CD8-positive, alpha-beta memory T cell (primary cell): Measurements from ENCODE around the gene HDLBP. TPM values are rescaled to one million over a fixed set of nuclear protein-coding genes. Genes with fewer than 3 reads are reported as not detected.

ENCODE experiments used
- CTCF ChIA-PET: fragments of 350-600 bp; sonication (Branson Sonifier 250); formaldehyde crosslinking; loops from one replicate; lab custom pipeline; 2021; ENCODE audit warnings: antibody characterized with exemption; lab: Charles Lee
- POLR2A ChIA-PET: fragments of 350-600 bp; sonication (Branson Sonifier 250); formaldehyde crosslinking; loops from one replicate; lab custom pipeline; 2021; ENCODE audit warnings: antibody characterized with exemption; lab: Charles Lee
- DNase-seq, 5 donors: peaks; one replicate each; pipeline versions ENCODE4 v3.0.0 to v3.0.0-alpha.2; 2020 to 2022; ENCODE audit warnings: mixed read lengths in 1 of 5
- H3K27ac ChIP-seq: one replicate; pipeline ENCODE4 v1.7.0; 2013; ENCODE audit warnings: low read depth, mild to moderate bottlenecking, low read length, moderate library complexity
- H3K27me3 ChIP-seq: 2 replicates; pipeline ENCODE4 v1.7.0; 2013; ENCODE audit warnings: low read length, mild to moderate bottlenecking; ENCODE audit not compliant: insufficient read depth, poor library complexity, severe bottlenecking
- H3K36me3 ChIP-seq: 2 replicates; pipeline ENCODE4 v1.7.0; 2013; ENCODE audit warnings: mild to moderate bottlenecking, low read length, moderate library complexity; ENCODE audit not compliant: insufficient read depth
- H3K4me1 ChIP-seq: 2 replicates; pipeline ENCODE4 v1.7.0; 2013; ENCODE audit warnings: mild to moderate bottlenecking, low read length, moderate library complexity; ENCODE audit not compliant: insufficient read depth
- H3K4me3 ChIP-seq: 2 replicates; pipeline ENCODE4 v1.7.0; 2013; ENCODE audit warnings: mild to moderate bottlenecking, low read length
- H3K9me3 ChIP-seq: 2 replicates; pipeline ENCODE4 v1.7.0; 2013; ENCODE audit warnings: mild to moderate bottlenecking, low read length
- H3K27ac Mint-ChIP-seq, 8 donors: one replicate each; pipeline ENCODE4 v1.8.0; 2020 to 2021; ENCODE audit warnings: mixed read lengths in 8 of 8, mild to moderate bottlenecking in 6 of 8, inconsistent platforms in 3 of 8, moderate library complexity in 3 of 8
- H3K27me3 Mint-ChIP-seq, 2 donors: one replicate each; pipeline ENCODE4 v1.8.0; 2020 to 2021; ENCODE audit warnings: mixed read lengths in 2 of 2, mild to moderate bottlenecking in 1 of 2, moderate library complexity in 1 of 2
- H3K36me3 Mint-ChIP-seq, 3 donors: one replicate each; pipeline ENCODE4 v1.8.0; 2020 to 2021; ENCODE audit warnings: mixed read lengths in 3 of 3, inconsistent platforms in 1 of 3, mild to moderate bottlenecking in 1 of 3
- H3K4me1 Mint-ChIP-seq, 3 donors: one replicate each; pipeline ENCODE4 v1.8.0; 2020 to 2021; ENCODE audit warnings: mixed read lengths in 3 of 3, inconsistent platforms in 1 of 3, mild to moderate bottlenecking in 1 of 3
- H3K4me3 Mint-ChIP-seq, 7 donors: one replicate each; pipeline ENCODE4 v1.8.0; 2020 to 2021; ENCODE audit warnings: mixed read lengths in 7 of 7, mild to moderate bottlenecking in 6 of 7, moderate library complexity in 4 of 7, inconsistent platforms in 2 of 7
- H3K9me3 Mint-ChIP-seq, 5 donors: one replicate each; pipeline ENCODE4 v1.8.0; 2020 to 2022; ENCODE audit warnings: mixed read lengths in 5 of 5, mild to moderate bottlenecking in 3 of 5, moderate library complexity in 2 of 5, inconsistent platforms in 1 of 5
- polyA plus RNA-seq: library from polyadenylated mRNA; unstranded; fragments of 300-500 nt; fragmentation: Illumina TruSeq; gene quantifications from one replicate; pipeline ENCODE4 v1.2.3, GENCODE V29; 2021
- total RNA-seq, 2 experiments: library from RNA; stranded (reverse); gene quantifications; one replicate each; pipeline ENCODE4 v1.2.3, GENCODE V29; 2021

Gene HDLBP
- total and polyA plus RNA-seq, 3 experiments from 2014 or later = 70.0 to 313 (median 307) TPM

DNA sequence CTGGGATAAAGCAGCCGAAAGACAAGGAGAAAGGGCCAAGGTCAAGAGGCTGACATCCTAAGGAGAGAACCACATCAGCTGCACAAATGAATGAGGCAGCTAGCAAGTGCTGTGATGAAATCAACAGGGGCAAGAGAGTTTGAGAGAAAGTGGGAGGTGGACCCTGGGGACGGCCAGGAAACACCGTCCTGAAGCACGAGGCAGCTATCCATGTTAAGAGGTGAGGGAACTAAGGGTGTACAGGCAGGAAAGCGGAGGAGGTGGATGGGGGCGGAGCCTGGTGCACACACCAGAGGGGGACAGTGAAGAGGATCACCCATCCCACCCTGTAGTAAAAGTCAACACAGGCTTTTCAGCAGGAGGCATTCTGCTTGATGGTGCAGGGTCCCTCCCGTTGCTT, 52.4 kb downstream of the HDLBP start:
- Histone ChIP-seq H3K4me1 (no peaks in the 10 kb centered on the region), H3K36me3 (peaks cover 47% of the 10 kb centered on the region), H3K4me3 (no peak overlapping the region), H3K27ac (no peak overlapping the region), H3K9me3 (no peaks in the 10 kb centered on the region), H3K27me3 (no peaks in the 10 kb centered on the region)
- Mint-ChIP-seq H3K4me1 (peaks cover 7 to 34% (median 9%) of the 10 kb centered on the region in 3 donors), H3K4me3 (no peak overlapping the region), H3K36me3 (peaks cover 12 to 88% (median 28%) of the 10 kb centered on the region in 3 donors), H3K9me3 (no peaks in the 10 kb centered on the region), H3K27ac (peak overlapping the region in 5 of 8 donors; percentile 7 to 69 (median 63)), H3K27me3 (no peaks in the 10 kb centered on the region)
- ChIA-PET CTCF (no interaction called here), POLR2A (interaction anchor here (0.6 kb wide), 1 partner anchor 19 kb away, joined by 3 read pairs; no protein-coding TSS in a partner anchor)
- DNase-seq = no peak

DNA sequence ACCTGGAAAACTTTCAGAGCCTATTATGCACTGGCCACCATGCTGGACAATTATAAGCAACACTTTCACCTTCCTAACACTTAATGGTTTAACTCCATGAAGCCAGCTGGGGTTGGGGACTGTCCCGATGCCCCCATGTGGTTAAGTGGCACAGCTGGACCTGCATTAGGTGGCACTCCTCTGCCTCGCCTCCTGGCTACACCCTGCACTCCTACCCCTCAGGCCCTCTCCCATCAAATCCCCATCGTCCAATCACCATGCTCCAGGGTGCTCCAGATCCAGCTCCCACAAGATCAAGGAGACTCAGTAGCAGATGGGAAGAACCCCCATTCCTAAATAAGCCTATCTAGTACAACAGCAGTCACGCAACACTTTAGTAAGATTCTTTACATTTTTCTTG, 53.8 kb downstream of the HDLBP start:
- CTCF ChIA-PET = interaction anchor here (0.7 kb wide), 1 partner anchor 410 kb away, joined by 3 read pairs; no protein-coding TSS in a partner anchor
- Histone ChIP-seq H3K4me3 (no peak overlapping the region), H3K9me3 (no peaks in the 10 kb centered on the region), H3K27me3 (no peaks in the 10 kb centered on the region), H3K36me3 (peaks cover 49% of the 10 kb centered on the region), H3K4me1 (no peaks in the 10 kb centered on the region), H3K27ac (no peak overlapping the region)
- DNase-seq = no peak
- Mint-ChIP-seq H3K27me3 (no peaks in the 10 kb centered on the region), H3K4me3 (no peak overlapping the region), H3K36me3 (peaks cover 12 to 83% (median 28%) of the 10 kb centered on the region in 3 donors), H3K9me3 (no peaks in the 10 kb centered on the region), H3K4me1 (peaks cover 2 to 21% (median 4%) of the 10 kb centered on the region in 3 donors), H3K27ac (peak overlapping the region in 3 of 8 donors; percentile 8 to 66 (median 60))
- POLR2A ChIA-PET = no interaction called here

DNA sequence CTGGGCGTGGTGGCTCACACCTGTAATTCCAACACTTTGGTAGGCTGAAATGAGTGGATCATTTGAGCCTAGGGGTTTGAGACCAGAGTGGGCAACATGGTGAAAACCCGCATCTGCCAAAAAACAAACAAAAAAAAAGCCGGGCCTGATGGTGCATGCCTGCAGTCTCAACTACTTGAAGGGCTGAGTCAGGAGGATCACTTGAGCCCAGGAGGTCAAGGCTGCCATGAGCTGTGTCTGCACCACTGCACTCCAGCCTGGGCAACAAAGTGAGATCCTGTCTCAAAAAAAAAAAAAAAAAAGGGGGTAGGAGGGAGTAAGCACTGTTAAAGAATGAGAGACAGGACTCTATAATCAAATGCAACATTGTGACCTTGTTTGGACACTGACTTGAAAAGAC, 54.6 kb downstream of the HDLBP start:
- Mint-ChIP-seq H3K4me3 (no peak overlapping the region), H3K27ac (peak overlapping the region in 1 of 8 donors; percentile 40), H3K36me3 (peaks cover 16 to 83% (median 32%) of the 10 kb centered on the region in 3 donors), H3K4me1 (peaks cover 2 to 21% (median 4%) of the 10 kb centered on the region in 3 donors), H3K27me3 (no peaks in the 10 kb centered on the region), H3K9me3 (no peaks in the 10 kb centered on the region)
- H3K27me3 ChIP-seq = no peaks in the 10 kb centered on the region
- H3K4me3 ChIP-seq = no peak overlapping the region
- no peaks in the 10 kb centered on the region for H3K4me1 ChIP-seq
- no peaks in the 10 kb centered on the region for H3K9me3 ChIP-seq
- peaks cover 56% of the 10 kb centered on the region for H3K36me3 ChIP-seq
- H3K27ac ChIP-seq = no peak overlapping the region
- no peak for DNase-seq
- ChIA-PET POLR2A (no interaction called here), CTCF (no interaction called here)

DNA sequence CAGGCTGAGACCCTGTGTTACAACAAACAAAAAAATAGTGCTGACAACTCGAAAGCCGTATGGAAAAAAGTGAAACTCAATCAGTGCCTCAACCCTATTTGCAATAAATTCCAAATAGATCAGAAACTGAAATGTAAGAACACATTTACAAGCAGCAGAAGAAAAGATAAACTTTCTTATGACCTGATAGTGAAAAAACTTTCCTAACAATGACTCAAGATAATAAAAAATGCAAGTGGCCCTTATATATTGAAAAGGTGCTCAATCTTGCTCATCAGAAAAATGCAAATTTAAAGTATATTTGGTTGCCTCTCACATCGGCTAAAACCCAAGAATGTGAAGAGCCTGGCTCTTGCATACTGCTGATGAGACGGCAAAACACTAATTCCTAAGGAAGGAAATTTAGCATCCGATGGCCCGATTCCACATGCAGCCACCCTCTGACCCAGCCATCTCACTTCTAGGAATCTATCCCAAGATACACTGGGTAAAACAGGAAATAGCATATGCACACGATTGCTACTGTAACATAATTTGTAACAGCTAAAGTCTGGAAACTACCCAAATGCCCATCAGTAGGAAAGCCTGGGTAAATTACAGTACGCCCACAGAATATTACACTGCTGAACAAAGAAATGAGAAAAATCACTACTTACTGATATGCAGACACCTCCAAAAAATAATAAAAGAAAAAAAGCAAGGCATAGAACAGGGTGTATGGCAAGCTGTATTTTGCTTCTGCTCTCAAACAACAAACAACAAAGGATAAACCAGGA, 56.8 kb downstream of the HDLBP start:
- Mint-ChIP-seq H3K27me3 (no peaks in the 10 kb centered on the region), H3K36me3 (peaks cover 17 to 89% (median 38%) of the 10 kb centered on the region in 3 donors), H3K4me3 (no peak overlapping the region), H3K9me3 (no peaks in the 10 kb centered on the region), H3K4me1 (peaks cover 2 to 21% (median 4%) of the 10 kb centered on the region in 3 donors), H3K27ac (peak overlapping the region in 3 of 8 donors; percentile 33 to 75 (median 66))
- H3K27me3 ChIP-seq = no peaks in the 10 kb centered on the region
- CTCF ChIA-PET = no interaction called here
- H3K4me1 ChIP-seq = no peaks in the 10 kb centered on the region
- H3K9me3 ChIP-seq = no peaks in the 10 kb centered on the region
- no peak overlapping the region for H3K27ac ChIP-seq
- POLR2A ChIA-PET = interaction anchor here (1.0 kb wide), 1 partner anchor 56 kb away, joined by 5 read pairs; no protein-coding TSS in a partner anchor
- H3K4me3 ChIP-seq = no peak overlapping the region
- no peak for DNase-seq
- H3K36me3 ChIP-seq = peaks cover 63% of the 10 kb centered on the region

DNA sequence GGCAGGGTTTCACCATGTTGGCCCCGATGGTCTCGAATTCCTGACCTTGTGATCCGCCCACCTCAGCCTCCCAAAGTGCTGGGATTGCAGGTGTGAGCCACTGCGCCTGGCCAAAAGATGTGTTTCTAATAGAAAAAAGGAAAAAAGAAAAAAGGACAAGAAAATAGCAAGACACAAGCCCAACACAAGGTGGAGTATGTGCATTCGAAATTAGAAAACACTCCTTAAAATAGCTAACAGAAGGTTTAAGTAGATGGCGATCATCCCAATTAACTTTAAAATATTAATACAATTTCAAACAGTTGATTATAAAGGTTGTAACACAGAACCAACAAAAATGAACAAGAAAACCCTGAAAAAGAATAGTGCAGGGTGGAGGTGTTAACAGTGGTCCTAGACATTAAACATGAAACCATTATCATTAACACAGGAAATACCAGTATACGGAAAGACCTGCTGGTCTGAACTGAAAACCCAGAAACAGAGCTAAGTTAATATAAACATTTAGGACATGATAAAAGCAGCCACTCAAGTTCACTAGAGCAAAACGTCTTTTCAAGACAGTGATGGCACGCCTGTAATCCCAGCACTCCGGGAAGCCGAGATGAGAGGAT, 57.9 kb downstream of the HDLBP start:
- no peak for DNase-seq
- H3K27me3 Mint-ChIP-seq = no peaks in the 10 kb centered on the region
- CTCF ChIA-PET = interaction anchor here (0.7 kb wide), 1 partner anchor 487 kb away, joined by 3 read pairs; no protein-coding TSS in a partner anchor
- H3K4me1 Mint-ChIP-seq = peaks cover 2 to 14% (median 4%) of the 10 kb centered on the region in 3 donors
- Histone ChIP-seq H3K4me1 (no peaks in the 10 kb centered on the region), H3K4me3 (no peak overlapping the region), H3K27ac (no peak overlapping the region), H3K27me3 (no peaks in the 10 kb centered on the region), H3K36me3 (peaks cover 63% of the 10 kb centered on the region), H3K9me3 (no peaks in the 10 kb centered on the region)
- H3K27ac Mint-ChIP-seq = peak overlapping the region in 4 of 8 donors; percentile 17 to 50 (median 42)
- POLR2A ChIA-PET = interaction anchor here (1.0 kb wide), 1 partner anchor 57 kb away, joined by 5 read pairs; no protein-coding TSS in a partner anchor
- H3K36me3 Mint-ChIP-seq = peaks cover 23 to 89% (median 37%) of the 10 kb centered on the region in 3 donors
- no peak overlapping the region for H3K4me3 Mint-ChIP-seq
- H3K9me3 Mint-ChIP-seq = no peaks in the 10 kb centered on the region

DNA sequence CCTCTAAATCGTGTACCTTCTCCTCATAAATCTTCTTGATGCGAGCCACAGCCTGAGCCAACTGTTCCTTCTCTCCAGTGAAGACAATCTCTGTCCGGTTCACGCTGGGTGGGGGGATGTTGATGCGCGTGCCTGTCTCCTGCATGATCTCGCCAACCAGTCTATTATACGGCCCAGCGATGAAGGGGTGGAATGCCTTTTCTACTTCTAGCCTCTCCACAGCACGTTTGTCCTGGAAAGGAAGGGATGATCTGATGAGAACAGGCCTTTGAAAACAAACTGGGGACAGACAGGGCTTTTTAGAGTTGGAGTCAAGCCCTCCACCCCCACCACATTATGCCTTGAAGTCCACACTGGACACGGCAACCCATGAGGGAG, 59.3 kb downstream of the HDLBP start:
- Mint-ChIP-seq H3K4me1 (peaks cover 2 to 8% (median 4%) of the 10 kb centered on the region in 3 donors), H3K9me3 (no peaks in the 10 kb centered on the region), H3K36me3 (peaks cover 20 to 89% (median 34%) of the 10 kb centered on the region in 3 donors), H3K27me3 (no peaks in the 10 kb centered on the region), H3K4me3 (no peak overlapping the region), H3K27ac (peak overlapping the region in 2 of 8 donors; percentile 36 to 45)
- Histone ChIP-seq H3K9me3 (no peaks in the 10 kb centered on the region), H3K4me1 (no peaks in the 10 kb centered on the region), H3K36me3 (peaks cover 54% of the 10 kb centered on the region), H3K27me3 (no peaks in the 10 kb centered on the region), H3K4me3 (no peak overlapping the region), H3K27ac (no peak overlapping the region)
- ChIA-PET POLR2A (no interaction called here), CTCF (no interaction called here)
- DNase-seq = no peak

DNA sequence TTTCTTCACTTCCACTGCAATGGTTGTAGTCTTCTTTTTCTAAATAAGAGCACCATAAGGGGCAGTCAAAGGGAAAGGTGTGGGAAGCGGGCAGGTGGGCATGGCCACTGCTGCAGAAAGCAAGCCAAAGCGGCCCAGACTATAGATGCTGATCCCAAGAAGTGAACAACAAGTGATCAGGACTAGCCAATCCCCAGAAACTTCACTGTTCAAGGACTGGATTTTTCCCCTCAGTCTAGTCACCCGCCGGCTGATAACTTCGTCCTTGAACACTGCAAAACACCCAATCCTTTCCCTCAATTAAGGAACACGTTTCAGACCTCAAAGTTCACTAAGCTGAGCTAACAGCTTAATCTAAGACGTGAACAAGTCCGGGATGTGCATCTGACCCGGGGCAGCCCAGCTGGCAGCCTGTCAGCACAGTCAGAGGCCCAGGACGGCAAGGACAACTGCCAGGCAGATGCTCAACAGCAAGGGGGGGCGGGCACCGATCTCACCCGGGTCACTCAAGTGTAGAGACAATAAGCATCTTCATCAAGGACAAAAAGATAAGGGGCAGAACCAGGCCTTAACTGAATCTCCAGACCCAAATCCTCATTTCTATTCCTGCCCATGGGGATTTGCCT, 59.8 kb downstream of the HDLBP start:
- Histone ChIP-seq H3K9me3 (no peaks in the 10 kb centered on the region), H3K4me3 (no peak overlapping the region), H3K27ac (no peak overlapping the region), H3K36me3 (peaks cover 50% of the 10 kb centered on the region), H3K4me1 (no peaks in the 10 kb centered on the region), H3K27me3 (no peaks in the 10 kb centered on the region)
- CTCF ChIA-PET = no interaction called here
- Mint-ChIP-seq H3K27me3 (no peaks in the 10 kb centered on the region), H3K36me3 (peaks cover 20 to 89% (median 33%) of the 10 kb centered on the region in 3 donors), H3K4me1 (peaks cover 2 to 6% (median 4%) of the 10 kb centered on the region in 3 donors), H3K9me3 (no peaks in the 10 kb centered on the region), H3K4me3 (no peak overlapping the region), H3K27ac (peak overlapping the region in 2 of 8 donors; percentile 36 to 57)
- no peak for DNase-seq
- POLR2A ChIA-PET = no interaction called here
